Stimulated activated CD4-positive, alpha-beta T cell treated with anti-CD3 and anti-CD28 coated beads, Interleukin-4, amount 100 ng/mL, for 48 hours (primary cell): ENCODE data around the gene NOTCH3.

Experiments used
- DNase-seq, 2 donors: peaks; one replicate each; pipeline ENCODE4 v3.0.0-alpha.2; 2020; ENCODE audit warnings: low read depth in 2 of 2

The NOTCH3 gene

DNA sequence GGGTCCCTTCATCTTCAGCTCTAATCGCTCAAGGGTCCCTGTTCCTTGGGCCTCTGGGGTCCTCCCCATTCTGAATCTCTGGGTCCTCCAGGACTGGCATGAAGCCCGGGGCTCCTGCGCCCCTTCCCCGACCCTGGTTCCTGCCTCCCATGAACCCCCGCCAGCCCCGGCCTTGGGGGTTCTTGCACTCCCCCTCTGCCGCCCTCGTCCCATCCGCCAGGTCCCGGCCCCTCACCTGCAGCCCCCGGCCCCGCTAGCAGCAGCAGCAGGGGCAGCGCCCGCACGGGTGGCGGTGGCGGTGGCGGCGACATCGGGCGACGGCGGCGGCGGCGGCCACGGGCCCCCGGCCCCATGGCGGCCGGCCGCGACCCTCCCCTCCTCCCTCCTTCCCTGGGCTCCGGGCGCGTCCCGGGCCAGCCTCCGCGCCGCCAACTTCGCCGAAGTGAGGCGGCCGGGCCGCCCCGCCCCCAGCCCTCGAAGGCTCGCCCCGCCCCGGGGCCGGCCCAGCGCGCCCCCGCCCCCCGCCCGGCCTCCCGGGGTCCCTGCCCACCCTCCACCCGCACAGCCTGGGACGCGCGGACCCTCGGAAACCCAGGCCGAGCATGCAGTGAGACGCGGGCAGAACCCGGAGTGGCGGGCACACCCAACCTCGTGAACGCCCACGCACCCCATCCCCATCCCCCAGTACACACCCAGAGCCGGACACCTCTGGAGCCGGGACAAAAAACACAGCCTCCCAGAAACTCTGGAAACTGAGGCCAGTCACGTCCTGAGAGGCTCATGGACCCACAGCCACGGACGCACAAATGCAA, at the start of gene NOTCH3:
TSS of gene NOTCH3 (minus strand) at position 443 of the 812 bp plus-strand sequence. CDS start at position 353, 90 bp downstream.
- no peak for DNase-seq

DNA sequence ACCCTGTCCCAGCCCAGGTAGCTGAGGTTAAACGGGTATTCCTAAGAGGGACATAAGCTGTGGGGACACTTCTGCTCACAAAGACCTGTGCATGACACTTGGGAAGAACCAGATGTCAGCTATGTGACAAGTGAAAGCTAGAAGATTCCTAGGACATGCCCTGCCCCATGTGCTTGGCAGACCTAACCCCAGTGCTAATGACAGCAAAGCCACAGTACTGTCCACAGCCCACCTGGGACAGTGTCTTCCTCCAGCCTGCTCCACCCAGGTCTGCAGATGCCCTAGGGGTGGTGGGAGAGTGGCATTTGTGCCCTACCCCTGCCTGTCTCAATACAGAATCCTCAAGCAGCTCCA, 49.8 kb upstream of the NOTCH3 start:
- no peak for DNase-seq

DNA sequence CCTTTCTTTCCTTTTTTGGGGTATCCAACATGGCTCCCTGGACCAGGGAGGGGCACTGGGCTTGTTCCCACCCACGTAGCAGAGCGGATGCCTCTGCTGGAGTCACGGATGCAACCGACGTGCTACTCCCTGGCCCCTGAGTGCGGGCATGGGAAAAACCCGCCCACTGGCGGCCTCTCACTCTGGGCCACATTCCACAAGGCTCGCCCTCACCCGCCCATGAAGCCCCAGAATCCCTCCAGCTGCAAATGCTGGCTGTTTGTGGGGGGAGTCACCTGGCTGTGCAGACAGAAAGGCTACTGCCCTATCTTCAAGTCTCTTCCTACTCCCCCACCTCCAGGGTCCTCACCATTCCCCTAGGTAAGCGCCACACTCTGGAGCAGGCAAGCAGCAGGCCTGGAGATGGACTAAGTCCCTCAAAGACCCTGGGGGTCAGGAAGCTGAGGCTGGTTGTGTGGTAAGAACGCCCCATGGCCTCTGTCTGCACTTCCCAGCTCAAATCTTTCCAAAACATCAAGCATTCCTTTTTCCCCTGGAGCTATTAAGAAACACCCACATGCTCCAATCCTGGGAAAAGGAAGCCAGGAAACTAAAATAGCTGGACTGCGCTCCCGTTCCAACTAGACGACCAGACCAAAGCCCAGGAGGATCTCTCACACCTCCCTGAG, 49.3 kb upstream of the NOTCH3 start:
- no peak for DNase-seq

DNA sequence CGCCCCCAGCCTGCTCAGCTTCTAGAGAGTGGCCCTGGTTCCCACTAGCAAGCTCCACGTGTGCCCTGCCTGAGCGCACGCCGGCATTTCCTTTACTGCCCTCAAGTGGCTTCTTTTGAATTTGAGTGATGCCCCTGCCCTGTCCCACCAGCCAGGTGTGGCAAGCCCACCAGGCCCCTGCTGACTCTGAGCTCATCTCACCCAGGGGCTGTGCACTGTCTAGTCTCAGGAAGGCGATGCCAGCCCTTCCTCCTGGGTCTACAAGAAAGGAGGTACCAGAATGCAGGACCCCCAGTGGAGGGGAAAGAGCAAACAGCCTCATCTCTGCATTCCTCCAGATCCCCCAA, 48.7 kb upstream of the NOTCH3 start:
- no peak for DNase-seq

DNA sequence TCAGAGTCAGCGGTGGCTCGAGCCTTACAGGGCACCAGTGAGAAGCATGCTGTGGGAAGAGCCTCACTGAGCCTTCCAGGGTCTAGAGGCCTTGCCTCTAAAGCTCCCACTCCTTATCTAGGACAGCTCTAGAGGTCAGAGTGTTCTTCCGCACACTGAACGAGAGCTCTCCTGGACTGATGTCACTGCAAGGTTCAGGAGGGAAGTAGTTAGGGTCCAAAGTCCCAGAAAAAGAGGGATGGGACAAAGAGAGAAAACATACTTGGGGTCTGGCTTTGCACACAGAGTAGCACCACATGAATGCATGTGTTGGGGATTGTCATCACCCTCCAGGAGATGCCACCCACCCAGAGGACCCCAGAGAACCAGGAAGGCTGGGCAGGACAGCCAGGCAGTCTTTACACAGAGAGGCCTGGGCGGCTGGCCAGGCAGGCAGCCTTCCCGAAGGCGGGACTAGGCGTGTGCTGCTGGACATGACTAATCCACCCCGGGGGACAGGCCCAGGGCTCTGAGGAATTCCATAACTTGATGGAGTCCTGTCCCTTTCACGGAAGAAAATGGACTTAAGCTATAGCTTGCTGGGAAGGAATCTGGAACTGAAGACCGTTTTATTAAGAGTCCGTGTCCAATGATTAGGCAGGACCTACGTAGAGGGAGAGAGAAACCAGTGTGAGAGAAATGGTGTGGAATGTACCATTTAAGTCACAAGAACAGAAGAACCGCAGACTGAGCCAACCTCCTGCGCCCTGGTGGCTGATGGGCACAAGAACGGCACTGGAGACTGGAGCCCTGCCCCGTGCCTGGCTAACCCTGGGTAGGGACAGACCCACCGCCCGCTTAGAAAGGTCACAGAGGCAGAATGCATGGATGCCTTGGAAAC, 48.1 kb upstream of the NOTCH3 start:
- no peak for DNase-seq

DNA sequence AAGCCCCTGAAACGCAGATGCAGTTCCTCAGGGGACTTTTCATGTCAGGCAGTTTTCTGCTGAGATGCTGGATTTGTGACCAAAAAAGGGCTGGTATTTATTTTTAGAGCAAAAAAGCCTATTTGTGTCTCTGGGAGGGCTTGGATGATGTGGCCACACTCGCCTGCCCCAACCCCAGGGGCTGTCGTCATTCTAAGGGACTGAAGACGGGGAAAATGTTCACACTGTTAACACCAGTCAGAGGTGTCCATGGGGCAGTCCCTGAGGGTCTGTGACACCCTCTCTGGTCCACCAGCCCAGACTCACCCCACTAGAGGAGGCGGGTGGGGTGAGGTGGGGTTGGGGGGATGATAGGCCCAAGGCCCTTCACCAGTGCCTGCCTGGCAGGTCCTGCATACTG, 47.3 kb upstream of the NOTCH3 start:
- no peak for DNase-seq

DNA sequence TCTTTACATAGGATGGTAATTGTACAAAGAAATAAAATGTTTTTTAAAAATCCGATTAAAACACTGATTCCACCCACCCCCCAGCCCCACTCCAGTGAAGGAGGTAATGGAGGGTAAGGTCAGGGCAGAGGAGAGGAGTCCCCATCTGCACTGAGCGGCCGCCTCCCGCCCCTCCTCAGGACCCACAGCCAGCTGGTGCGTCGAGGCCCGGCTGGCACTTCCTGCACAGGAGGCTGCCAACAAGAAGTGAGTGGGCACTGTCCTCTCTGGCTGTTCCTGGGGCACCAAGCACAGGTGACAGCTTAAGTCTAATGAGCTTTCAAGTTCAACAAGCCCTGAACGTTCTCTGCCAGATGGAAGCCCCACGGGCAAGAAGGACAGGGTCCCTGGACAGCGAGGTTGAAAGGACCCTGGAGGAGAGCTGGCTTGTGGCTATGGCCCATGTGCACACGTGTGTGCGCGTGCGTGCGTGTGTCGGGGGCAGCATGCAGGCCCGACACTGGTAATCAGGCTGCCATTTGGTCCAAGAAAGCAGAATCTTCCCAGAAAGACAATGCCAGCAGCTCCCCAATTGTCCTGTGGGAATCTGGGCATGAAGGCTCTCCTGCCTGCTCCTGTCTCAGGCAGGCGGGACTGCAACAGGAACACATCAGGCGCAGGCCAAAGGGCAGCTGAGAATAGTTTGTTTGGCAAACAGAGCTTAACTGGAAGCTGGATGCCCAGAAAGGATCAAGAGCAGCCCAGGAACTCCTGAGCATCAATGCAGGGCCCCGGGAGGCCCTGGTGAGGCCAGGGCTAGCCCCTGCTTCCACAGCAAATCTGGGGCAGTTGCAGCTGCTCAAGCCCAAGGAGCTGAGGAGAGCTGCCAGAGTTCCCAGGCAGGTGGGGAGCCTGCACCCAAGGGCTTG, 46.6 kb upstream of the NOTCH3 start:
- no peak for DNase-seq

DNA sequence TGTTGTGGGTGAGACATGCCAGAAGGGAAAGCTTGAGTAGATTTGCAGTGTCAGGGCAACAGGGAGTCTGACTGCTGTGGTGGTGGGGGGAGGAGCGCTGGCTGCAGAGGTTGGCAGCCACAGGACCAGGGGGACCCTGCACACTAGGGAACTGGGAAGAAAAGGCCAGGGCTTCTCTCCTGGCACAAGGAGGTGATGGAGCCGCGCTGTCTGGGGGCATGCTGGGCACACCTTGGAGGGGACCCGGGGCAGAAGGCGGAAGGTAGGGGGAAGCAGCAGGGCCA, 45.3 kb upstream of the NOTCH3 start:
- DNase-seq: no peak

DNA sequence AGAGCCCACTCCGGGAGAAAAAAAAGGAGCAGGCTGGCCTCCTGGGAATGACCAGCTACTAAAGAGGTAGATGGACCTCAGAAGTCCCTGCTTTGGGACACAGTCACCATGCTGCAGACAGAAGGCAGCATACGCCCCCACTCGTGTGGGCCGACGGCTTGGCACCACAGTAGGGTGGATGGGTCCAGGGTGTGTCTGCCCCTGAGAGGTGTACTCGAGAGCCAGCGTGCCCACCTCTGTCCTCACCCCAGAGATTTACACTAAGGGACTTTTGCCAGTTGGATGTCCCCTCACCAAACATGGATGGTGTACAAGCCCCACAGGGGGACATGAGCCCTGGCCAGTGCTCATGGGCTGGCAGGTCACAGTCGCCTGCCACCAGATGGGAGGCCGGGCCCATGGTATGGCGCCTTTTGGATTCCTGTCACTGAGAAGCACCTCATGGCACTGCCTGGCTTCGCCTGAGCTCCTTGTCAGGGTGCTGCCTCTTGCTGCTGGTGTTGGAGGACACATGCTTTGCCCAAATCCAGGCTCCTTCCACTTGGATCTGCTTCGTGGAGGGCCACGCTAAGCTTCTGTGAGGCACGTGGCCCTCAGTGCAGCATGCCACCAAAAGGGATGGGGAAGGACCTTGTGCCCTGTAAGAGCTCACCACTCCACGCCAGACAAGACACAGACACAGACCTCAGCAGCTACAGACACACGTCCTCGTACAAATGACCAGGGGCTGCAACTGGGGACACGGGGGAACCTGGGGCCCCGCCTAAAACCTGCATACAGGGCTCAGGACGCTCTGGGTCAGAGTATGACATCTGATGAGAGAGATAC, 44.8 kb upstream of the NOTCH3 start:
- no peak for DNase-seq

DNA sequence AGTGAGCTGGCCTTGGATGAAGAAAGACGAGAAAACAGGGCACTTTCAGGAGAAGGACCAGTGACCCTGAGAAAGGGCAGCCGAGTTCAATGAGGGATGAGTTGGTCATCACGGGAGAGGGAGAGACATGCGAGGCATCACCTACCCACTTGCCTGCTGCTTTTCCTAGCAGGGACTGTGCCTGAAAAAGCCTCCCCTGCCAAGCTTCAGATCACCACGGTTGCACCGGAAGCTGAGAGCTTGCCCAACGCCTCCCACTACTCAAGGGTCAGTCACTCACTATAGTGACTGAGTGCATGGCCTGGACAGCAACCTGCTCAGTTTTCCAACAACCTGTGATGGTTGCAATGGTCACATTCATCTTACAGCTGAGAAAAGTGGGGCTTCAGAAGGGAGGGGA, 44.0 kb upstream of the NOTCH3 start:
- no peak for DNase-seq

DNA sequence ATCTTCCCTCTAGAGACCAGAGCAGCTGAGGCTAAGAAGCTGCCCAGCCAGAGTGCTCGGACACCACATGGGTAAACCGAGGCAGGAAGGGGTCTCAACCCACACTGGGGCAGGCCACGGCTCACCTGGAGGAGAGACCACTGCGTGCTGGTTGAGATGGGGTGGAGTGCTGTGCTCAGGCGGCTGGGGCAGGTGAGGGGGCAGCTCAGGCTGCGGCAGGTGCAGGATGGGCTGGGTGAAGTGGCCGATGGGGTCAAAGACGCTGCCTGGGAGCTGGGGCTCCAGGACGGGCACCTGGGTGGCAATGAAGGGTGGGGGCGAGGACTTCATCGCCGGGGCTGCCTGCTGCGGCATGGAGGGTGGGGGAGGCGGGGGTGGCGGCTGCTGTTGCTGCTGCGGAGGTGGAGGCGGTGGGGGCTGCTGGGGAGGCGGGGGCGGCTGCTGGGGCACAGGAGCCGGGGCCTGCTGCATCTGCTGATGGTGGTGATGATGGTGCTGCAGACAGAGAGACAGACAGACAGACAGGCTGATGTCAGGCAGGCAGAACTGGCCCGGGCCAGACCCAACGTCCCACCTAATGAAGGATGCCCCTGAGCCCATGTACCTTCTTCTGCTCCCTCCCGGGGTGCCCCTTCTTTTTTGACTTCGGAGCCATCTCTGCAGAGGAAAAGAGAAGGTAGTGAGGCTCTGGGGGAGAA, 43.5 kb upstream of the NOTCH3 start:
- DNase-seq: no peak

DNA sequence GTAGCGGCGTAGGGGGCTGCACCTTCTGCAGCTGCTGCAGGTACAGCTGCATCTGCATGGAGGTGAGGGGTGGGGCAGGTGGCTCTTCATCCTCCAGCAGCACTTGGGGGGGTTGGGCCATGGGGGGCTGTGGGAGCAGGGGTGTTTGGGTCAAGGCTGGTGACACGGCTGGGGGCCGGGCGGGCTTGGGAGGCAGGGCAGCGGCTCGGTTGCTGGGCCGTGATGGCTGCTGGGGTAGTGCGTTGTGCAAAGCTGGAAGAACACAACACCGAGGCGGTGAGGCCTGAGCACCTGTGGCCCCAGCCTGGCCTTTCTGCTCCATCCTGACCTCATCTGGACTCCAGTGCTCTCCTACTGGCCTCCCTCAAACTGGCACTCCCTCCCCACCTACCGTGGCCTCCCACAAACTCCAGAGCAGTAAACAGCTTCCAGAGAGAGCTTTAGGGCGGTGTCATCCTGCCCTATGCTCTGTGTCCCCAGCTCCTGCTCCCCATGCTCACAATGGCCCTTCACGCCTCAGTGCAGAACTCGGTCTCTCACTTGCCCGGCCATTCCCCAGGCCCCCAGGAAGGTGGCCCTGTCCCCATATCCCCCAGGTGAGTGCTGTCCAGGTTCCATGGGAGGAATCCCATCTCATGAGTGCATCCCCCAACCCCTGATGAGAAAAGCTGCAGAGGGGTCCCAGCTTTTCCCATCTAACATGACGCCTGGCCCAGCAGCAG, 42.6 kb upstream of the NOTCH3 start:
- DNase-seq: no peak

DNA sequence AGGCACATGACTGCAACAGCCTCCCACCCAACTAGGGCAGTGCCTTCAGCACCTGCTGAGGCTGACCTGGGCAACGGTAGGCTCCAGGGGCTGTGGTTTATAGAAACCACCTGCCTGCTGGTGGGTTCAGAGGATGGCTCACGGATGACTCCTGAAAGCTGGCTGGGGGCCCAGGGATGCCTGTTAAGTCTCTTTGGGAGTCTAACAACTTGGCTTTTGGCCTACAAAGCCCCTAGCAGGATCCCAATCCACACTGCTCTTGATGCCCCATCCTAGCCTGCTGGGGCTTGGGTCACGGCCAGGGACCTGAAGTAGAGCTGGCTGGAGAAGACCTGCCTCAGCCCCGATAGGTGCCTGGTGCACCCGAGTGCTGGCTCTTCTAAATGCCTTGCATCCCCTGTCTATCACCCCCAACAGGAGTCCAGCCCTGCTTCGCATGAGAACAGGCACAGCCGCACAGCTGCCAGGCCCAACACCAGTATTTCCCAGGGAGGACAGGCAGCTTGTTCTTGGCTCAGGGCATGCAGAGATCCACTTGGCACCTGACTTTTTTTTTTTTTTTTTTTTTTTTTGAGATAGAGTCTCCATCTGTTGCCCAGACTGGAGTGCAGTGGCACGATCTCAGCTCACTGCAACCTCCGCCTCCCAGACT, 40.6 kb upstream of the NOTCH3 start:
- DNase-seq: no peak

DNA sequence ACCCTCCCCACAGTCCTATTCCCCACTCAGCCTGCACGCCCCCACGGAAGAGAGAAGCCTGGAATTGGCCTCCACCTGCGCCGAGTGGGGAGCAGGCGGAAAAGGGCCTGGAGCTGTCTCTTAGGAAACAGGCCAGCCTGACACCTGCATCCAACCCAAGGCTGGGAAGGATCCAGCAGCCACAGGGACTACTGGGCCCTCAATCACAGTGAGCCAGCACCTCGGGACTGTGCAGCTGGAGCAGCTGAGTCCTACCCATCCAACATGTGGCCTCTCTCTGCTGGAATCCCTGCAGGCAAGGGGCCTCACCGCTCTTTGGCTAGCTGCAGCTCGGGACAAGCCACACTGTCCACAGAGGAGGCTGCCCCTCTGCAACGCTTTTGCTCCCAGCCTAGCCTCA, 39.7 kb upstream of the NOTCH3 start:
- DNase-seq: no peak

DNA sequence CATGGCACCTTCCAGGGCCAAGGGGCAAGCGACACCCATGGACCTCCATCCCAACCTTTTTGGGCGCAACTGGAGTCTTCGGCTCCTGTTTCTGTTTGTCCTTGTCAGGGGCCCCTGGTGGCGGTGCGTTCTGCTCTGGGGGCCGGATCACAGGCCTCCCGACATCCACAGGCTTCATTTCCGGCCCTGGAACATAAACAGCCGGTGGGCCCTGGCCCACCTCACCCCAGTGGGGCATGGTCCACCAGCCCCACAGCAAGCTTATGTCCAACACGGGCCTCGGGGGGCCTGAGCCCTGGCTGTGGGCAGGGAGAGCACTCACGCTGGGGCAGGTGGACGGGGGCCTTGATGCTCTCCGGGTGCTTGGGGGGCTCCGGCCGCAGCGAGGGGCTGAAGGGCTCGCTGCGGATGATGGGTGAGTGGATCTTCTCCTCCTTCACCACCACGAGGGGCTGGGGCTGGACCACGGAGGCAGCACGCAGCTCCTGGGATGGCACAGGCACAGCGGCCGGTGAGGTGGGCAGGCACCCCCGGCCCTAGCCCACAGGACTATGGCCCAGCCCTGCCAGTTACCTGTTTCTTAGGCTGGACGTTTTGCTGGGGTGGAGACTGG, 38.6 kb upstream of the NOTCH3 start:
- no peak for DNase-seq

DNA sequence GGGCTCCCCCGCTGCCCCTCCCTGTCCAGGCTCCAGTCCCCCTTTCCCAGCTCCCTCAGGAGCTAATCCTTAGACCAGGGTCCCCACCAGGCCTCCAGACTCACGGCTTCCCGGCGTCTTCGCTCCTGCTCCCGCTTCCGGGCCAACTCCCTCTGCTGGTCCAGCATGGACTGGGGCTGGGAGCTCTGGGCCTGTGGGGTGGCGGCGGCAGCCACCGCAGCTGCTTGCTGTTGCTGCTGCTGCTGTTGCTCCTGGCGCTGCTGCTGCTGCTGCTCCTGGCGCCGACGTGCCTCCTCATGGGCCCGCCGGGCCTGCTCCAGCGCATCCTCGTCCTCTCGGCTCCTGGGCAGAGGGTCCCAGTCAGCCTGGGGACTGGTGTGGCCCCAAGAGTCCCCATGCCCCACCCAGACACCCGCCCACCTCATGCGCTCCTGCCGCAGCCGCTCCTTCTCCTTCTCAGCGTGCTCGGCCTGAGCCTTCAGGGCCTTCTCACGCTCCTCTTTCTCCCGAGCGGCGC, 37.9 kb upstream of the NOTCH3 start:
- DNase-seq: no peak

DNA sequence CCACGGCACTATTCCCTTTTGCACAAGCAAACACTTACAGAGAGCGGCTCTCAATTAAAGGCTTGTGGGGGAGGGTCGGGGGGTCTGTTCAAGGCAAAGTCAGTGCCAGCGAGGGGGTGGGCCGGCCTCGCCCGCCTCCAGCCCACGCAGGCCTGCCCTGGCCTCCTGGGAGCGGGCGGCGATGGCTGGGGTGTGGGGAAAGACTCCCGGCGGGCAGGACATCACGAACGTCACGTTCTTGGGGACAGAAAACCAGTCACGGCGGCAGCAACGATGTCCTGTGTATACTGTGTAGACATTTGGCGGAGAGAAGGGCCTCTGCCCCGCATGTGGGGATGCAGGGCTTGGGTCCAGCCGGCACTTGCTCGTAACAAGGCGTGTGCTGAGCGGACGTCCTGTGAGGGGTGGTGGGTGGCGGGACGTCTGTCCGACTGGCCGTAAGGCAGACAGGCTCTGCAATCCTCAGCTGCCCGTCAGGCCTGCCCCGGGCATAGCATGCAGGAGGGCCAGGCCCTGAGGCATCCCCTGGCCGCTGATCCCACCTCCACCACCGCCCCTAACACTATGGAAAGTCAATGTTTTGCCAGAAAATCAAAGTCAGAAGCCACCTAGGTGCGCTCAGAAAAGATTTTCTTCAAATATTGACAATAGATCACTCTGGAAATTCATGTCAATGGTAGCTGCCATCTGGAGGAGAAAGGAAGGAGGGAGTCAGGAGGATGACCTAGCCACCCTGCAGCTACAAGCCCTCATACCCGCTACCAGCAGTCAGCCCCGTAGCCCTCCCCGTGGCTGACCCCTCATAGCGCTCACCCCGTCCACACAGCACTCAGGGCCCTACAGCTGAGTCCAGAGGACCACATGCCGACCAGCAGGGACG, 37.2 kb upstream of the NOTCH3 start:
- DNase-seq: no peak
